ENCODE data around the gene DOK4.
"Not testable (repeated sequence)": the region's sequence is repeated elsewhere in the genome, so short reads cannot be mapped to it uniquely, and the experiment has no call there.

DOK4 gene

DNA sequence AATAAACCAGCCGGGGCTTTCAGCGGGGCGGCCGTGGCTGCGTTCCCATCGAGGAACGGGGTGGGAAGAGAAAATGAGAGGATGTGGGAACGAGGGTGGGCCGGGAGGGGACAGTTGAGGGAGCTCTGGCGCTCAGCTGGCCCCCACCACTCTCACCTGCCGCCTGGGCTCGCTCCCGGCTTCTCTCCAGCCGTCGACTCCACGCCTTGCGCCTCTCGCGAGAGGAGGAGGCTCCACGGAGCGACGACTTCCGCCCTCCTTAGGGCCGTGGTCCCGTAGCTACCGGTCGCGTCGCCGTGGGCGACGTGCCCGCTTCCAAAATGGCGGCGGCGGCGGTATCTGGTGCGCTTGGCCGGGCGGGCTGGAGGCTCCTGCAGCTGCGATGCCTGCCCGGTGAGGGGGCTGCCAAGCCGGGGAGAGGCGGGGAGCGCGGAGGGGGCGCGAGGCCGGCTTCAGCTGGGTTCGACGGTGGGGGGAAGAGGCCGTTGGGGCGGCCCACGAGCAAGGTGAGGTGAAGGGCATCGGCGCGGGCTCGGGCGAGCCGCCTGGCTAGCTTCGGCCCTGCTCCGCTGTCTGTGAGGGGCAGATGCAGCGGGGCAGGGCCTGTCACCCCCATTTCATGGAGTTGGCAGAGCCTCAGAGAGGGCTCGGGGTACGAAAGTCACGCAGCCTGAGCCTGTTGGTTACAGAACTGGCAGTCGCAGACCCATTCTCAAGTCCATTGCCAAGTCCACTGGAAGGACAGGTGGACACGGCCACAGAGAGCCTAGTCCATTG, 38.9 kb downstream of the DOK4 start, which contains the start of the genes CIAPIN1 and COQ9:
Gene CIAPIN1, minus strand, starts transcription at position 200 of the 777 bp plus-strand sequence. CDS start 6,457 bp downstream, outside the sequence.
Gene COQ9, plus strand, starts transcription at position 294 of the 777 bp plus-strand sequence. Its CDS starts 27 bp downstream, at position 321.
- peak; percentile 82 to 86 for DNase-seq (ENCODE audit: low read depth in 2 of 2)

- DNase-seq (ENCODE audit: low read depth in 2 of 2) = peak; percentile 9 to 13
Observed at GRCh38 chr16:57446531-57447185, 39.6 kb downstream of the DOK4 start.

- DNase-seq (ENCODE audit: low read depth in 2 of 2) = no peak
Observed at GRCh38 chr16:57445510-57445909, 40.8 kb downstream of the DOK4 start.

DNA sequence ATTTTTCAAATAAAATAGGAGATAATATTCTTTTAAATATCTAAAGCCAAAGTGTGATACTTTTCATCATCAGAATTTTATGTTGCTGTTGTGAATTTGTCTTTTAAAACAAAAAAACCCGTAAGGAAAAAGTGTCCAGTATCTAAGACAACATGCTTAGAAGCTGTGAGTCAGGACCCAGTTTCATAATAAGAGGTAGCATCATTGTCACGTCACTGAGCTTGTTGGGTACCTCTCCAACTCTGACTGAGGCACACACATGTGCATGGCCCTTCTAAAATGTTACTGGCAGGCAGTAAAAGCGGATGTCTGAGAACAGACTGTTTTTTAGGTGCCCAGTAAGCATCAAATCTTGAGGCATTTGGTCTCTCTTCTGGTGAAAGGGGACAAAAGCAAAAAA, 41.6 kb downstream of the DOK4 start:
- no peak for DNase-seq (ENCODE audit: low read depth in 2 of 2)

DNA sequence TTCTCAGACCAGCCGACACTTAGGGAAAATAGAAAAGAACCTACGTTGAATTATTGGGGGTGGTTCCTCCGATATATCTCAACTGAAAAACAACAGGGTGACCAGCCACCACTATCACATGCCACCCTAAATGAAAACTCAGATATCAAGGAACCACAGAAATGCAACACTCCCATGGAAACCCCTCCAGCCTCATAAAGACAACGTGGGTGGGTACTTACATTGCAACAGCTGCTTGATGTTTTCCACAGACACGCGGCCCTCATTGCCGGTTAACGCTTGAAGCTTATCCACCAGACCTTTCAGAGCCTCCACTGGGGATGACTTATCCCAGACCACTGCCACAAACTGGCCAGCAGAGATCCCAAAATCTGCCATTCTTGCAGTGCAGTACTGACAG, 45.7 kb downstream of the DOK4 start:
- DNase-seq (ENCODE audit: low read depth in 2 of 2) = not testable (repeated sequence)

- not testable (repeated sequence) for DNase-seq (ENCODE audit: low read depth in 2 of 2)
Observed at GRCh38 chr16:57439947-57440346, 46.3 kb downstream of the DOK4 start.

GRCh38 chr16:57435838-57436237, 50.5 kb downstream of the DOK4 start:
- no peak for DNase-seq (ENCODE audit: low read depth in 2 of 2)

DNA sequence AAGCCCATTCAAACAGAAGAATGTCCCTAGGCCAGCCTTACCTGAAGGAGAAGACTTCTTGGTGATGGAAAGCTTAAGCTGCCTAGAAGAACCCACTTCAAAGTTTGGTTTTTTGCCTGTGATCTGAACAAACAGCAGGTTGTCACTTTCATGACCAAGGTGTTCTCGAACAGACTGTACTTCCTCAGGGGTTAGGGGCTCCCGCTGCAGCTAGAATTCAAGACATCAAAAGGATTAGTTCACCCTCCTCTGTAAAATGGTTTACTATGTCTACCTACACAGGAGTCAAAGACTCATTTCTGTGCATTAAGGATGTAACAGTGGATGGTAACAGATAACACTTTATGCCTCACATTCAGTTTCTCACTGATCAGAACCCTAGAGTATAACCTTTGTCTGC, 52.3 kb downstream of the DOK4 start:
- no peak for DNase-seq (ENCODE audit: low read depth in 2 of 2)

DNA sequence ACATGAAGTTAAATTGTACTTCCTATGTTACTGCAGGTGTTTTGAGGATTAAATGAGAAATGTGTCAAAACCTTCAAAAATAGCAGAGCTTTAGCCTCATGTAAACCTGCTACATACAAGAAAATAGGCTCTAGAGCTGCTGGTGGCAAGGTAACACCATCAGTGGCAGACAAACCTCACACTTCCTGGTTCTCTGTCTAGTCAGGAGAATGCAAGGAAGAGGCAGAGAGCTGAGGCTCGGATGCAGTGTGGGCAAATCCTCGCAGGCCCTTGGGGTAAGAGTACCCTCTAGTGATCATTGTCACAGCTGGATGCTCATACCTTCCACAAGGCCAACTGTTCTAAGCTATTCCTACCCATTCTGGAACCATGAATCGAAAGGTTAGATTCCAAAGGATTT, 53.3 kb downstream of the DOK4 start:
- no peak for DNase-seq (ENCODE audit: low read depth in 2 of 2)

- no peak for DNase-seq (ENCODE audit: low read depth in 2 of 2)
Observed at GRCh38 chr16:57432505-57432904, 53.8 kb downstream of the DOK4 start.

DNA sequence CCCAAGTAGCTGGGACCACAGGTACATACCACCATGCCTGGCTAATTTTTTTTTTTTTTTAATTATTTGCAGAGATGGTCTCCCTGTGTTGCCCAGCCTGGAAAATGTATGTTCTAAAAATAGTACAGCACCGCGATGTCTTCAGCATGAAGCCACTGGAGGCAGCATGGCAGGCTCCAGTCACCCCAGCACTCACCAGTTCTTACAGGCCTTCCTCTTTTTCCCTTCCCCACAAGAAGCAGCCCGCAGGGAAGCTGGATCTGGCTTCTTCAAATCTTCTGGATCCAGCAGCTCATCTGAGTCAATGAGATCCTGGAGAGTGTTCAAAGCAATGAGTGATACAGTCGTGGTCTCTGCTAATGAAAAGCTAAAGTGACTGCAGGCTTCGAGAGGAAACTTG, 55.3 kb downstream of the DOK4 start:
- DNase-seq (ENCODE audit: low read depth in 2 of 2) = no peak

GRCh38 chr16:57427824-57428223, 58.5 kb downstream of the DOK4 start:
- DNase-seq (ENCODE audit: low read depth in 2 of 2) = no peak

GRCh38 chr16:57427307-57427706, 59.0 kb downstream of the DOK4 start:
- DNase-seq (ENCODE audit: low read depth in 2 of 2) = no peak

DNA sequence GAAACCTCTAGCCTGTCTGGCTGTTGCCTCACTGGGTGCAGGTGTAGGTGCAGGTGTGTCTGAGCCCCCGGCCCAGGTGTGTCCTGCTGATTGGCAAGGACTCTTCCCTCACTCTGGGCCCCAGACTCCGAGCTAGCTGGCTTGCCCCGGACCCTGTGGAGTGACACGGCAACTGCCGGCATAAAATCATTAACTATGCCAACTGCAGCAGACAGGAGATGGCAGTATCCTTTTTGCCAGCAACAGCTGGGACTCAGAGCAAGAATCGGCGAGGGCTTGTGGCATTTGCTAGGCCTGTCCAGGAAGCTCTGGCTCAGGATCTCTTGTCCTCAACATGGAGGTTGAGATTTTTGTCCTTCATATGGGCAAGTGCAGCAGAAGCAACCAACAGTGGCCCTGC, 59.9 kb downstream of the DOK4 start:
- DNase-seq (ENCODE audit: low read depth in 2 of 2) = no peak

DNA sequence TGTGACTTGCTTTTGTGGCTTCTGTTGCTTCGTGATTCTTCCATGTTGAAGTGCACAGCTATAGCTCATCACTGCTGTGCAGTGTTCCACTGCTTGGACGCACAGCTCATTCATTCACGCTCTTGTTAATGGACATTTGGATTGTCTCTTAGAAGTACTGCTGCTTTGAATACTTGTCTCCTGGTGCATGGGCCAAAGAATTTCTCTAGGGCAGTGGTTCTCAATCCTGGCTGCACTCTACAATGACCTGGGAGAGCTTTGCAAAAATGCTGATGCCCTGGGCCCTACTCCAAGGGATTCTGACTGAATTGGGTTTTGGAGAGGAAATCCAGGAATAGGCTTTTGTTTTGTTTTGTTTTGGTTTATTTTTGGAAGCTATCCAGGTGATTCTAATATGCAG, 61.7 kb downstream of the DOK4 start:
- no peak for DNase-seq (ENCODE audit: low read depth in 2 of 2)

- DNase-seq (ENCODE audit: low read depth in 2 of 2) = no peak
Observed at GRCh38 chr16:57423152-57423551, 63.1 kb downstream of the DOK4 start.

- no peak for DNase-seq (ENCODE audit: low read depth in 2 of 2)
Observed at GRCh38 chr16:57422026-57422944, 64.0 kb downstream of the DOK4 start.
